ENCODE measurements around the gene UVRAG. TPM values are rescaled to one million over a fixed set of nuclear protein-coding genes. Genes with fewer than 3 reads are reported as not detected.

UVRAG gene
- total RNA-seq, 1 experiment from 2014 or later, result 31.3 TPM

DNA sequence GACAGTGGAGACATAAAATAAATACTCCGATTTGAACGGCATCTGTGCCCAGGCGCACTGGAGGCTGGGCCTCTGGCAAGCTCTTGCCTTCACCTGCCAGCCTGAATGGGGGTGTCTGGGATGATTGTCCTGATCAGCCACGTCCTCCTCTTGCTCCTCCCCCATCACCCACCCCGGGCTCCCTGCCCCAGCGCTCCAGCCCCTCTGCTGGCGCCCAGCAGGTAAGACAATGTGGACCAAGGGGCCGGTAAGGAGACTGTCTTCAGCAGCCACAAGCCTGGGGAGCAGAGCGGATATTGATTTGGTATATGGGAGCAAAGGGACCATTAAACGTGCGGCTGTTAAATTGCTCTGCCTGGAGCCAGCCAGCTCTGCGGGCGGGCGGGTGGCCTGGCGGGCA lies 366.4 kb downstream of the UVRAG start:
- no TSS peak for BruUV-seq (replicated peaks)
- Mint-ChIP-seq H3K4me1 (ENCODE audit: low read depth, unreplicated experiment) (no peaks in the 10 kb centered on the region), H3K4me3 (ENCODE audit: unreplicated experiment) (no peak overlapping the region), H3K27ac (ENCODE audit: unreplicated experiment) (no peak overlapping the region), H3K36me3 (ENCODE audit: insufficient read depth, unreplicated experiment) (peaks cover 9% of the 10 kb centered on the region), H3K27me3 (ENCODE audit: insufficient read depth, unreplicated experiment) (no peaks in the 10 kb centered on the region), H3K9me3 (ENCODE audit: unreplicated experiment) (no peaks in the 10 kb centered on the region)
- intact Hi-C loops (cut with micrococcal nuclease; ENCODE audit: unreplicated experiment), result no loop called here
- H3K36me3 ChIP-seq (ENCODE audit: control insufficient read depth, insufficient read depth, low read length), result no peaks in the 10 kb centered on the region
- POLR2A ChIA-PET, result no interaction called here
- TF ChIP-seq, protein P1, sequence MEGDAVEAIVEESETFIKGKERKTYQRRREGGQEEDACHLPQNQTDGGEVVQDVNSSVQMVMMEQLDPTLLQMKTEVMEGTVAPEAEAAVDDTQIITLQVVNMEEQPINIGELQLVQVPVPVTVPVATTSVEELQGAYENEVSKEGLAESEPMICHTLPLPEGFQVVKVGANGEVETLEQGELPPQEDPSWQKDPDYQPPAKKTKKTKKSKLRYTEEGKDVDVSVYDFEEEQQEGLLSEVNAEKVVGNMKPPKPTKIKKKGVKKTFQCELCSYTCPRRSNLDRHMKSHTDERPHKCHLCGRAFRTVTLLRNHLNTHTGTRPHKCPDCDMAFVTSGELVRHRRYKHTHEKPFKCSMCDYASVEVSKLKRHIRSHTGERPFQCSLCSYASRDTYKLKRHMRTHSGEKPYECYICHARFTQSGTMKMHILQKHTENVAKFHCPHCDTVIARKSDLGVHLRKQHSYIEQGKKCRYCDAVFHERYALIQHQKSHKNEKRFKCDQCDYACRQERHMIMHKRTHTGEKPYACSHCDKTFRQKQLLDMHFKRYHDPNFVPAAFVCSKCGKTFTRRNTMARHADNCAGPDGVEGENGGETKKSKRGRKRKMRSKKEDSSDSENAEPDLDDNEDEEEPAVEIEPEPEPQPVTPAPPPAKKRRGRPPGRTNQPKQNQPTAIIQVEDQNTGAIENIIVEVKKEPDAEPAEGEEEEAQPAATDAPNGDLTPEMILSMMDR (IDR thresholded peaks at IDR 0.05; ENCODE audit: insufficient read depth in 1 of 2, low read depth in 1 of 2, low read length in 1 of 2, severe bottlenecking in 1 of 2, unreplicated experiment in 1 of 2), result no peak
- no peak overlapping the region for H3K4me3 ChIP-seq (ENCODE audit: low read depth, low read length)
- DNase-seq, result peak in 1 of 2 experiments; percentile 32
- H3K9me3 ChIP-seq, result no peaks in the 10 kb centered on the region
- H3K27me3 ChIP-seq (replicated peaks; ENCODE audit: control insufficient read depth, insufficient read depth, low read length), result no peaks in the 10 kb centered on the region
- H3K4me1 ChIP-seq, result no peaks in the 10 kb centered on the region
- CTCF ChIA-PET, result no interaction called here

DNA sequence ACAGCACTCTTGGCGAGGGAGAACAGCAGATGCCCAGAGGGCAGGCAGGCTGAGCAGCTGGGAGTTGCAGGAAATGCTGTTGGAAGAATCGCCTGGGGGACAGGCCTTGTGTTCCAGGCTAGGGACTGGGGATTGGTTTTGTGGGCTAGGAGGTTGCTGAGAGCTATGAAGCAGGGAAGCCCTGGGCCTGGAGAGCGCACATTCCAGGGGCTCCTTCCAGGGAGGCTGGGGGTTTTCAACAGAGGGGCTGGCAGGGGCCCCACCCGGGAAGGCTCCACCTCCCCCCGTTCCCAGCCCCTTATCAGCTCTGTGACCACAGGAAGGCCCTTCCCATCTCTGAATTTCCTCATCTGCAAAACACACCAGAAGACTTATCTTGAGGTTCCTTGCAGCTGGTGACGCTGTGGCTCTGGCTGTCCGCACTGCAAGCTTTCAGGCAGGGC lies 369.6 kb downstream of the UVRAG start:
- no peaks in the 10 kb centered on the region for H3K9me3 ChIP-seq
- no peak for DNase-seq
- H3K36me3 ChIP-seq (ENCODE audit: control insufficient read depth, insufficient read depth, low read length), result no peaks in the 10 kb centered on the region
- BruUV-seq (replicated peaks), result no TSS peak
- H3K4me1 ChIP-seq, result no peaks in the 10 kb centered on the region
- no peak overlapping the region for H3K27ac Mint-ChIP-seq (ENCODE audit: unreplicated experiment)
- TF ChIP-seq, protein P1 (IDR thresholded peaks at IDR 0.05; ENCODE audit: insufficient read depth in 1 of 2, low read depth in 1 of 2, low read length in 1 of 2, severe bottlenecking in 1 of 2, unreplicated experiment in 1 of 2), result no peak
- no peak overlapping the region for H3K4me3 Mint-ChIP-seq (ENCODE audit: unreplicated experiment)
- no peak overlapping the region for H3K4me3 ChIP-seq (ENCODE audit: low read depth, low read length)
- no peaks in the 10 kb centered on the region for H3K27me3 ChIP-seq (replicated peaks; ENCODE audit: control insufficient read depth, insufficient read depth, low read length)
- intact Hi-C loops (cut with micrococcal nuclease; ENCODE audit: unreplicated experiment), result no loop called here
- H3K9me3 Mint-ChIP-seq (ENCODE audit: unreplicated experiment), result no peaks in the 10 kb centered on the region
- no peaks in the 10 kb centered on the region for H3K4me1 Mint-ChIP-seq (ENCODE audit: low read depth, unreplicated experiment)
- H3K36me3 Mint-ChIP-seq (ENCODE audit: insufficient read depth, unreplicated experiment), result peaks cover 15% of the 10 kb centered on the region
- ChIA-PET CTCF (interaction anchor here (0.8 kb wide), 1 partner anchor 121 kb away, joined by 4 read pairs; no protein-coding TSS in a partner anchor), POLR2A (no interaction called here)
- H3K27me3 Mint-ChIP-seq (ENCODE audit: insufficient read depth, unreplicated experiment), result no peaks in the 10 kb centered on the region

GRCh38 chr11:76185511-76185910 lies 370.5 kb downstream of the UVRAG start:
- H3K4me3 ChIP-seq (ENCODE audit: low read depth, low read length), result no peak overlapping the region
- H3K9me3 ChIP-seq, result no peaks in the 10 kb centered on the region
- ChIA-PET POLR2A (no interaction called here), CTCF (interaction anchor here (1.3 kb wide), 1 partner anchor 22 kb away, joined by 3 read pairs; no protein-coding TSS in a partner anchor)
- Mint-ChIP-seq H3K9me3 (ENCODE audit: unreplicated experiment) (no peaks in the 10 kb centered on the region), H3K4me3 (ENCODE audit: unreplicated experiment) (no peak overlapping the region), H3K4me1 (ENCODE audit: low read depth, unreplicated experiment) (no peaks in the 10 kb centered on the region), H3K27me3 (ENCODE audit: insufficient read depth, unreplicated experiment) (no peaks in the 10 kb centered on the region), H3K27ac (ENCODE audit: unreplicated experiment) (no peak overlapping the region), H3K36me3 (ENCODE audit: insufficient read depth, unreplicated experiment) (peaks cover 15% of the 10 kb centered on the region)
- H3K4me1 ChIP-seq, result no peaks in the 10 kb centered on the region
- intact Hi-C loops (cut with micrococcal nuclease; ENCODE audit: unreplicated experiment), result no loop called here
- no peaks in the 10 kb centered on the region for H3K27me3 ChIP-seq (replicated peaks; ENCODE audit: control insufficient read depth, insufficient read depth, low read length)
- no TSS peak for BruUV-seq (replicated peaks)
- TF ChIP-seq, protein P1 (IDR thresholded peaks at IDR 0.05; ENCODE audit: insufficient read depth in 1 of 2, low read depth in 1 of 2, low read length in 1 of 2, severe bottlenecking in 1 of 2, unreplicated experiment in 1 of 2), result no peak
- DNase-seq, result no peak
- H3K36me3 ChIP-seq (ENCODE audit: control insufficient read depth, insufficient read depth, low read length), result no peaks in the 10 kb centered on the region

Data from Caco-2 (cell line).